Measurements from ENCODE around the gene GPR37L1.
"Not testable (repeated sequence)": the region's sequence is repeated elsewhere in the genome, so short reads cannot be mapped to it uniquely, and the experiment has no call there.

The GPR37L1 gene

DNA sequence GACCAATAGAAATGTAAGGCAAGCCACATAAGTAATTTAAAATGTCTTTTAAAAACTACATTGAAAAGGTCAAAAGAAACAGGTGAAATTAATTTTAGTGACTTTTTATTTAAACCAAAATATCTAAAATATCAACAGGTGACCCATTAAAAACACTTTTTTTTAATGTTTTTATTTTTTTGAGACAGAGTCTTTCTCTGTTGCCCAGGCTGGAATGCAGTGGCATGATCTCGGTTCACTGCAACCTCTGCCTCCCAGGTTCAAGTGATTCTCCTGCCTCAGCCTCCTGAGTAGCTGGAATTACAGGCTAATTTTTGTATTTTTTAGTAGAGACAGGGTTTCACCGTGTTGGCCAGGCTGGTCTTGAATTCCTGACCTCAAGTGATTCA, 58.0 kb downstream of the GPR37L1 start:
- H3K4me1 ChIP-seq (ENCODE audit: control insufficient read depth in 1 of 2, insufficient read depth in 2 of 2, low read length in 2 of 2); H3K27me3 ChIP-seq (ENCODE audit: control insufficient read depth in 1 of 2, insufficient read depth in 2 of 2, low read length in 2 of 2); H3K4me3 ChIP-seq (ENCODE audit: low read depth in 1 of 2, low read length in 2 of 2); H3K9me3 ChIP-seq (ENCODE audit: control insufficient read depth in 1 of 2, low read length in 2 of 2); H3K9ac ChIP-seq (ENCODE audit: low read depth in 1 of 2, low read length in 2 of 2); H3K27ac ChIP-seq (ENCODE audit: low read depth, low read length); H3K36me3 ChIP-seq (ENCODE audit: control insufficient read depth in 1 of 2, insufficient read depth in 2 of 2, low read length in 2 of 2): not testable (repeated sequence)

DNA sequence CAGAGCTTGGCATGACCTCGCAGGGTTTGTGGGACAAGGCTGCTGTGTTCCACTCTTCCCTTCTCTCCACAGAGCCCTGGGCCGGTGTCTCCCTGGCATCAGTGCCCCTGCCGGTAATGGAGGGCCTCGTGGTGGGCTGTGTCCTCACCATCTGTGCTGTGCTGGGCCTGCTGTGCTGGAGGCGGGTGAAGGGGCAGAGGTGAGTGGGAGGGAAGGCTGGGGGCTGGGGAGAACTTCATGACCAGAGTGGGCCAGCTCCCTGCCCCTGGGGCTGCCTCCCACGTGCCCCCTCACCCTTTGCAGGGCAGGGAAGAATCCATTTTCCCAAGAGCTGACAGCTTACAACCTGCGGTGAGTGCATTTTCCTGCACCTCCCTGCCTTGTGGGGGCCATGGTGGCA, 58.9 kb downstream of the GPR37L1 start:
- Histone ChIP-seq H3K27ac (ENCODE audit: low read depth, low read length) (no peak overlapping the region), H3K9ac (ENCODE audit: low read depth in 1 of 2, low read length in 2 of 2) (no peak overlapping the region), H3K4me1 (ENCODE audit: control insufficient read depth in 1 of 2, insufficient read depth in 2 of 2, low read length in 2 of 2) (peaks cover 8 to 11% of the 10 kb centered on the region in 2 donors), H3K36me3 (ENCODE audit: control insufficient read depth in 1 of 2, insufficient read depth in 2 of 2, low read length in 2 of 2) (no peaks in the 10 kb centered on the region), H3K27me3 (ENCODE audit: control insufficient read depth in 1 of 2, insufficient read depth in 2 of 2, low read length in 2 of 2) (peaks cover 0 to 8% of the 10 kb centered on the region in 2 donors), H3K9me3 (ENCODE audit: control insufficient read depth in 1 of 2, low read length in 2 of 2) (no peaks in the 10 kb centered on the region), H3K4me3 (ENCODE audit: low read depth in 1 of 2, low read length in 2 of 2) (no peak overlapping the region)

DNA sequence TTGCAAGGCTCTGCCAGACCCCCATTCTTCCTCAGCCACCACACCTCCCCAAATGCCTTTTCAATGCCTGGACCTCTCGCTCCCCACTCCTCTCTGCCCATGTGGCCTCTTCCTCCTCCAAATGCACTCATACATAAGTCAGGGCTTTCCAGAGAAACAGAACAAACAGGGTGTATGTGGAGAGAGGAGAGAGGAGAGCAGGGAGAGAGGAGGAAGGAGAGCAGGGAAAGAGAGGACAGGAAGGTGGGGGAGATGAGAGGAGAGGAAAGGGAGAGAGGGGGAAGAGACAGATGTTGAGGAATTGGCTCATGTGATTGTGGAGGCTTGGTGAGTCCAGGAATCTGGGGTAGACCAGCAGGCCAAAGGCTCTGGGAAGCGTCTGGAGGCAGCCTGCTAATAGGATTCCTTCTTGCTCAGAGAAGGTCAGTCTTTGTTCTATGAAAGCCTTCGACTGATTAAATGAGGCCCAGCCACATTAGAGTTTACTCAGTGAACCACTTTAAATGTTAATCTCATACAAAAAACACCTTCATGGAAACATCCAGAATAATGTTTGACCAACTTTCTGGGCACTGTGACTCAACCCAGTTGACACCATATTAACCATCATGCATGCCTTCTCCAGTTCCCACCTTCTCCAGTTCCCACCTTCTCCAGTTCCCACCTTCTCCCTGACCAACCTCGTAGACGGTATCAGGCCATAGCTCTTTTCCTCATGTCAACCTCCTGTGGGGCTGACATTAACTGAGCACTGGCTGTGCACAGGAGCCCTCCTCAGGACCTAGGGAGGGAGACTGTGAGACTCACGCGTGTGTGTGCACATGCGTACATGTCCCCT, 59.5 kb downstream of the GPR37L1 start:
- Histone ChIP-seq H3K4me3 (ENCODE audit: low read depth in 1 of 2, low read length in 2 of 2) (no peak overlapping the region), H3K27me3 (ENCODE audit: control insufficient read depth in 1 of 2, insufficient read depth in 2 of 2, low read length in 2 of 2) (peaks cover 0 to 8% of the 10 kb centered on the region in 2 donors), H3K36me3 (ENCODE audit: control insufficient read depth in 1 of 2, insufficient read depth in 2 of 2, low read length in 2 of 2) (no peaks in the 10 kb centered on the region)

More for the DNA sequence above, 59.5 kb downstream of the GPR37L1 start:
- H3K4me1 ChIP-seq (ENCODE audit: control insufficient read depth in 1 of 2, insufficient read depth in 2 of 2, low read length in 2 of 2): peaks cover 13 to 15% of the 10 kb centered on the region in 2 donors
- no peaks in the 10 kb centered on the region for H3K9me3 ChIP-seq (ENCODE audit: control insufficient read depth in 1 of 2, low read length in 2 of 2)
- no peak overlapping the region for H3K9ac ChIP-seq (ENCODE audit: low read depth in 1 of 2, low read length in 2 of 2)
- H3K27ac ChIP-seq (ENCODE audit: low read depth, low read length): no peak overlapping the region

Data from duodenal mucosa (tissue), 2 donors.